ENCODE results near the gene DBF4B. TPM values are rescaled to one million over a fixed set of nuclear protein-coding genes. Genes with fewer than 3 reads are reported as not detected.

DBF4B gene
- total and polyA plus RNA-seq, 4 donors = 0.44 to 4.5 (median 1.0) TPM

- TF ChIP-seq REST (IDR thresholded peaks at IDR 0.05) = no peak
- no peak for TF ChIP-seq HNF4A (conservative IDR thresholded peaks at IDR 0.05)
- TF ChIP-seq SP1 (IDR thresholded peaks at IDR 0.05) = no peak
- TF ChIP-seq FOXA1 (IDR thresholded peaks at IDR 0.05) = no peak
- no peak for TF ChIP-seq YY1 (IDR thresholded peaks at IDR 0.05)
- no peak for TF ChIP-seq FOXA2 (IDR thresholded peaks at IDR 0.05)
- TF ChIP-seq HNF4G (IDR thresholded peaks at IDR 0.05) = no peak
- TF ChIP-seq RAD21 (IDR thresholded peaks at IDR 0.05) = no peak
Measured at GRCh38 chr17:44782326-44782850, 73.9 kb downstream of the DBF4B start (continued).

- TF ChIP-seq GABPA (IDR thresholded peaks at IDR 0.05 in 1 of 2, conservative IDR thresholded peaks at IDR 0.05 in 1 of 2) (no peak), RXRA (IDR thresholded peaks at IDR 0.05) (no peak), TAF1 (conservative IDR thresholded peaks at IDR 0.05) (no peak), YY1 (IDR thresholded peaks at IDR 0.05) (no peak), RAD21 (IDR thresholded peaks at IDR 0.05) (no peak), EGR1 (IDR thresholded peaks at IDR 0.05; ENCODE audit: low read depth in 2 of 2) (no peak), ZBTB33 (IDR thresholded peaks at IDR 0.05) (no peak), JUND (IDR thresholded peaks at IDR 0.05) (no peak), REST (IDR thresholded peaks at IDR 0.05) (no peak), ATF3 (IDR thresholded peaks at IDR 0.05) (no peak), SP1 (IDR thresholded peaks at IDR 0.05) (no peak), MAX (IDR thresholded peaks at IDR 0.05) (no peak), NR2F2 (IDR thresholded peaks at IDR 0.05) (no peak), FOXA2 (IDR thresholded peaks at IDR 0.05) (no peak), CTCF (IDR thresholded peaks at IDR 0.05; ENCODE audit: low read depth, low read length, missing input control) (no peak), HNF4A (conservative IDR thresholded peaks at IDR 0.05) (no peak), HNF4G (IDR thresholded peaks at IDR 0.05) (no peak), FOXA1 (IDR thresholded peaks at IDR 0.05) (no peak)
- H3K9ac ChIP-seq (ENCODE audit: low read depth in 1 of 2, low read length in 2 of 2) = no peak overlapping the region
- H3K4me1 ChIP-seq (ENCODE audit: control insufficient read depth in 4 of 4, insufficient read depth in 4 of 4, low read length in 3 of 4) = no peaks in the 10 kb centered on the region
- H3K9me3 ChIP-seq (ENCODE audit: control insufficient read depth in 4 of 4, low read length in 3 of 4) = no peaks in the 10 kb centered on the region
- no peak for DNase-seq (ENCODE audit: low spot score)
- no peaks in the 10 kb centered on the region for H3K36me3 ChIP-seq (ENCODE audit: control insufficient read depth in 4 of 4, insufficient read depth in 3 of 4, low read depth in 1 of 4, low read length in 3 of 4)
- H3K27ac ChIP-seq (ENCODE audit: low read depth in 1 of 2, low read length in 2 of 2) = no peak overlapping the region
- no peak overlapping the region for H3K4me3 ChIP-seq (ENCODE audit: low read depth in 1 of 3, low read length in 3 of 3)
- WGBS = 91% methylated on average over 7 of the region's 7 CpGs
- H3K27me3 ChIP-seq (ENCODE audit: control insufficient read depth in 4 of 4, insufficient read depth in 4 of 4, low read length in 3 of 4) = no peaks in the 10 kb centered on the region
Measured at GRCh38 chr17:44785921-44786320, 77.5 kb downstream of the DBF4B start.

Data from liver (tissue), 9 donors.